Neuronal stem cell (in vitro differentiated cells): ENCODE results near the gene CELF1.

Source experiments
- DNase-seq: peaks from one replicate; pipeline ENCODE4 v3.0.0-alpha.2; 2013; ENCODE audit warnings: low spot score
- H2AFZ ChIP-seq: one replicate; pipeline ENCODE4 v1.6.1; 2013; ENCODE audit warnings: mild to moderate bottlenecking, low read length, inconsistent platforms
- H2AK5ac ChIP-seq: 2 replicates; pipeline ENCODE4 v1.6.1; 2013; ENCODE audit warnings: low read depth, mild to moderate bottlenecking, inconsistent platforms, low read length, moderate library complexity, mixed read lengths
- H2BK120ac ChIP-seq: 2 replicates; pipeline ENCODE4 v1.6.1; 2013; ENCODE audit warnings: low read depth, mild to moderate bottlenecking, inconsistent platforms, low read length, moderate library complexity, mixed read lengths
- H2BK12ac ChIP-seq: one replicate; pipeline ENCODE4 v1.6.1; 2013; ENCODE audit warnings: low read length, inconsistent platforms
- H2BK15ac ChIP-seq: 2 replicates; pipeline ENCODE4 v1.6.1; 2013; ENCODE audit warnings: mild to moderate bottlenecking, low read length, inconsistent platforms, mixed read lengths
- H2BK5ac ChIP-seq: one replicate; pipeline ENCODE4 v1.6.1; 2013; ENCODE audit warnings: inconsistent platforms, mild to moderate bottlenecking, low read length, moderate library complexity
- H3K14ac ChIP-seq: one replicate; pipeline ENCODE4 v1.6.1; 2013; ENCODE audit warnings: low read length, inconsistent platforms
- H3K18ac ChIP-seq: 2 replicates; pipeline ENCODE4 v1.6.1; 2013; ENCODE audit warnings: low read length, inconsistent platforms
- H3K23ac ChIP-seq: 2 replicates; pipeline ENCODE4 v1.6.1; 2013; ENCODE audit warnings: low read depth, mild to moderate bottlenecking, mixed read lengths, low read length, inconsistent platforms; ENCODE audit not compliant: poor library complexity
- H3K27ac ChIP-seq: replicated peaks from 3 replicates; pipeline ENCODE4 v1.5.1; 2013; ENCODE audit warnings: low read length, inconsistent platforms
- H3K27me3 ChIP-seq, 3 experiments: 2 replicates each; pipeline ENCODE4 v1.6.1; 2013; ENCODE audit warnings: low read length in 3 of 3, mild to moderate bottlenecking in 2 of 3, inconsistent platforms in 1 of 3, low read depth in 1 of 3, mixed read lengths in 1 of 3, moderate library complexity in 1 of 3; ENCODE audit not compliant: control insufficient read depth in 3 of 3, insufficient read depth in 3 of 3
- H3K36me3 ChIP-seq, 2 donors: replicated peaks in 1 of 2; 2 replicates each; pipeline ENCODE4 v1.6.1; 2013; ENCODE audit warnings: low read length in 2 of 2; ENCODE audit not compliant: control insufficient read depth in 2 of 2, insufficient read depth in 2 of 2
- H3K4ac ChIP-seq: 2 replicates; pipeline ENCODE4 v1.6.1; 2013; ENCODE audit warnings: inconsistent platforms, mild to moderate bottlenecking, low read length, moderate library complexity
- H3K4me1 ChIP-seq, 2 donors: 1 replicate in 1 of 2; 2 replicates in 1 of 2; pipeline ENCODE4 v1.6.1; 2013; ENCODE audit warnings: low read length in 2 of 2, low read depth in 1 of 2; ENCODE audit not compliant: control insufficient read depth in 2 of 2, insufficient read depth in 1 of 2
- H3K4me2 ChIP-seq: one replicate; pipeline ENCODE4 v1.6.1; 2013; ENCODE audit warnings: mild to moderate bottlenecking, low read length, inconsistent platforms; ENCODE audit not compliant: insufficient read depth, poor library complexity, severe bottlenecking
- H3K4me3 ChIP-seq, 2 donors: 2 replicates each; pipeline ENCODE4 v1.5.1; 2013; ENCODE audit warnings: low read length in 2 of 2, mild to moderate bottlenecking in 2 of 2, inconsistent platforms in 1 of 2, moderate library complexity in 1 of 2
- H3K79me1 ChIP-seq: one replicate; pipeline ENCODE4 v1.6.1; 2013; ENCODE audit warnings: low read depth, mild to moderate bottlenecking, inconsistent platforms, low read length, moderate library complexity
- H3K9ac ChIP-seq: one replicate; pipeline ENCODE4 v1.6.1; 2013; ENCODE audit warnings: mild to moderate bottlenecking, low read depth, low read length, inconsistent platforms; ENCODE audit not compliant: poor library complexity
- H3K9me3 ChIP-seq, 2 donors: replicated peaks in 1 of 2; 2 replicates each; pipeline versions ENCODE3 to v1.6.1; 2013; ENCODE audit warnings: low read length in 2 of 2, mild to moderate bottlenecking in 2 of 2, inconsistent platforms in 1 of 2, low read depth in 1 of 2, mixed read lengths in 1 of 2, moderate library complexity in 1 of 2; ENCODE audit not compliant: control insufficient read depth in 2 of 2, insufficient read depth in 1 of 2
- H4K8ac ChIP-seq: one replicate; pipeline ENCODE4 v1.6.1; 2013; ENCODE audit warnings: low read depth, mild to moderate bottlenecking, inconsistent platforms, low read length, moderate library complexity
- H4K91ac ChIP-seq: one replicate; pipeline ENCODE4 v1.6.1; 2013; ENCODE audit warnings: low read length, low read depth, mild to moderate bottlenecking, inconsistent platforms; ENCODE audit not compliant: poor library complexity
- WGBS, 2 donors: extraction: QIAGEN DNeasy Blood & Tissue Kit; methylation state at CpG; one replicate each; pipeline ENCODE4 v1.1.7; 2013; ENCODE audit warnings: missing lambda C conversion rate in 2 of 2, mixed read lengths in 1 of 2; ENCODE audit not compliant: insufficient read length in 2 of 2, insufficient replicate concordance in 1 of 2; ENCODE audit errors: extremely low coverage in 2 of 2; 5-methylcytosine and 5-hydroxymethylcytosine counted together

CELF1 gene

GRCh38 chr11:47488111-47488510 is 64.8 kb downstream of the CELF1 start:
- peaks cover 20 to 80% of the 10 kb centered on the region in 2 donors for H3K36me3 ChIP-seq
- DNase-seq = no peak
- H2BK120ac ChIP-seq = no peak overlapping the region

DNA sequence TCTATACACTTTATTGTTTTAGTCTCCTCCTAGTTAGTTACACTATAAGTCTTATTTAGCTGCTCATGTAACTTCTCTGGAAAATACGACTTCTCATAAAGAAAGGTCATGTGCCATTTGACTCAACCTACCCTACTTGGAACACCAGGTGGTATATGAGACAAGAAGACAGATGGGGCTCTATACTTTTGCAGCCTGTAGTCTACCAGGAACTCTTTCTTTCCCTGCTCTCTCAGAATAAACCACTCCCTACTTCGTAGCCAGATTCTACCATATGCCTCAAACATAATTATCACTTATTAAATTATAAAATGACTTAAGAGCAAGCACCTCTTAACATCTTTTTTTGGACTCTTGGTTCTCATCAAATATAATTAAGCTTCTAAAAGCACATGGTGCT is 65.5 kb downstream of the CELF1 start:
- Histone ChIP-seq H3K9ac (no peak overlapping the region), H3K4me2 (no peak overlapping the region), H3K36me3 (peaks cover 24 to 80% of the 10 kb centered on the region in 2 donors), H3K4ac (no peak overlapping the region), H2BK12ac (no peak overlapping the region), H3K27me3 (no peaks in the 10 kb centered on the region), H3K79me1 (no peaks in the 10 kb centered on the region), H2BK15ac (no peak overlapping the region), H3K4me1 (no peaks in the 10 kb centered on the region), H2BK120ac (no peak overlapping the region), H2AK5ac (no peak overlapping the region), H3K14ac (no peak overlapping the region), H2BK5ac (no peak overlapping the region), H2AFZ (no peak overlapping the region), H4K91ac (no peak overlapping the region), H3K4me3 (no peak overlapping the region), H4K8ac (no peak overlapping the region), H3K23ac (no peak overlapping the region), H3K9me3 (no peaks in the 10 kb centered on the region), H3K18ac (no peak overlapping the region), H3K27ac (no peak overlapping the region)
- 100% methylated on average over 1 of the region's 2 CpGs; no CpG with 5 or more reads in 1 of the 2 donors for WGBS, 2 donors
- DNase-seq = no peak

More at GRCh38 chr11:47488111-47488510, 64.8 kb downstream of the CELF1 start:
- Histone ChIP-seq H3K14ac (no peak overlapping the region), H2BK5ac (no peak overlapping the region), H3K27me3 (no peaks in the 10 kb centered on the region), H2AFZ (no peak overlapping the region), H3K9me3 (no peaks in the 10 kb centered on the region), H3K4me3 (no peak overlapping the region), H3K23ac (no peak overlapping the region), H3K27ac (no peak overlapping the region), H3K9ac (no peak overlapping the region), H3K4me1 (no peaks in the 10 kb centered on the region), H2BK12ac (no peak overlapping the region), H2AK5ac (no peak overlapping the region), H3K4me2 (no peak overlapping the region), H3K4ac (no peak overlapping the region), H4K8ac (no peak overlapping the region), H2BK15ac (no peak overlapping the region), H4K91ac (no peak overlapping the region), H3K79me1 (no peaks in the 10 kb centered on the region), H3K18ac (no peak overlapping the region)
- no CpG with 5 or more reads among the region's 3 CpGs for WGBS, 2 donors

- Histone ChIP-seq H3K9me3 (no peaks in the 10 kb centered on the region), H2BK12ac (no peak overlapping the region), H3K4ac (no peak overlapping the region), H3K4me1 (no peaks in the 10 kb centered on the region), H3K18ac (no peak overlapping the region), H4K91ac (no peak overlapping the region), H3K27ac (no peak overlapping the region), H2BK5ac (no peak overlapping the region), H3K9ac (no peak overlapping the region), H3K4me3 (no peak overlapping the region), H4K8ac (no peak overlapping the region), H3K4me2 (no peak overlapping the region), H3K23ac (no peak overlapping the region), H3K14ac (no peak overlapping the region), H2BK120ac (no peak overlapping the region), H3K79me1 (no peaks in the 10 kb centered on the region), H2AFZ (no peak overlapping the region), H2AK5ac (no peak overlapping the region), H3K36me3 (peaks cover 32 to 91% of the 10 kb centered on the region in 2 donors), H2BK15ac (no peak overlapping the region), H3K27me3 (no peaks in the 10 kb centered on the region)
- no peak for DNase-seq
- WGBS, 2 donors = no CpG with 5 or more reads among the region's 7 CpGs
These were observed 67.8 kb downstream of the CELF1 start for GRCh38 chr11:47485107-47485506.

DNA sequence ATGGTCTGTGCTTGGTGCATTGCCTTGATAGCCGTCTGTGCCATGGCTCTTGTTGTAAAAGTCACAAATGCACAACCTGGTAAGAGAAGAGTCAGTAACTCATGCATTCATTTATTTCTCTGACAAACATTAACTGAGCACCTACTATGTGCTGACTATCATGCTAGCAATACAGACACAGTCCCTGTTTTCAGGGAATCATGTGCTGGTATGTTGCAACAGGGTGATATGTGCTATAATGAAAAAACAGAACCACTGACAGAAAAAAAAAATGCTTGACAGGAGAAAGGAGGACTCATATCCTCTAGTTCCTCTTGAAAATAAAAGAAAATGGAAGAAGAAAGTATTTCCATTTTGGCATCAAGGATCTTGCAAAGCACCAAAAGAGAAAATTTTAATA is 69.5 kb downstream of the CELF1 start:
- H3K23ac ChIP-seq = no peak overlapping the region
- no peak overlapping the region for H2BK12ac ChIP-seq
- H3K4ac ChIP-seq = no peak overlapping the region
- no peak overlapping the region for H2AFZ ChIP-seq
- no peak overlapping the region for H2BK15ac ChIP-seq
- no peak overlapping the region for H2AK5ac ChIP-seq
- H3K18ac ChIP-seq = no peak overlapping the region
- no peak for DNase-seq
- H3K9ac ChIP-seq = no peak overlapping the region
- H3K4me1 ChIP-seq = no peaks in the 10 kb centered on the region
- no peak overlapping the region for H3K4me3 ChIP-seq
- H3K36me3 ChIP-seq = peaks cover 42 to 94% of the 10 kb centered on the region in 2 donors
- no peaks in the 10 kb centered on the region for H3K27me3 ChIP-seq
- peaks cover 2% of the 10 kb centered on the region for H3K79me1 ChIP-seq
- no peak overlapping the region for H3K14ac ChIP-seq
- WGBS, 2 donors = no CpG with 5 or more reads among the region's 1 CpG
- no peak overlapping the region for H3K27ac ChIP-seq
- H3K4me2 ChIP-seq = no peak overlapping the region
- no peaks in the 10 kb centered on the region for H3K9me3 ChIP-seq
- no peak overlapping the region for H4K91ac ChIP-seq
- H2BK120ac ChIP-seq = no peak overlapping the region
- H2BK5ac ChIP-seq = no peak overlapping the region
- H4K8ac ChIP-seq = no peak overlapping the region
